ENCODE results near the gene CSNK1A1.

CSNK1A1 gene

DNA sequence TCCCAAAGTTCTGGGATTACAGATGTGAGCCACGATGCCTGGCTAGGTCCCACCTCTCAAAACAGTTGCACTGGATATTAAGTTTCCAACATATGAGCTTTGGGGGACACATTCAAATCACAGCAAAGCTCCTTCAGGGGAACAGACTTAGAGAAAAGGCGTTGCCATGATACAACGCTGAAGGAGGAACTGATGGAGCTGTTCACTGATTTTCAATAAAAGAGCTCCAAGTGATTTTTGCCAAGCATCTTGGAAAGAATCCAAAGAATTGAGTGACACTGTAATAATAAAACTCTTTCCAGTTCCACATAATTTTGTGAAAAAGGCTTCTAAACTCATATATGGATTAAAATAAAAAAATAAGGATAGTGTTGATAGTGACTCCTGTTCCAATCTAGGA is 72.5 kb downstream of the CSNK1A1 start:
- TF ChIP-seq, protein P1, sequence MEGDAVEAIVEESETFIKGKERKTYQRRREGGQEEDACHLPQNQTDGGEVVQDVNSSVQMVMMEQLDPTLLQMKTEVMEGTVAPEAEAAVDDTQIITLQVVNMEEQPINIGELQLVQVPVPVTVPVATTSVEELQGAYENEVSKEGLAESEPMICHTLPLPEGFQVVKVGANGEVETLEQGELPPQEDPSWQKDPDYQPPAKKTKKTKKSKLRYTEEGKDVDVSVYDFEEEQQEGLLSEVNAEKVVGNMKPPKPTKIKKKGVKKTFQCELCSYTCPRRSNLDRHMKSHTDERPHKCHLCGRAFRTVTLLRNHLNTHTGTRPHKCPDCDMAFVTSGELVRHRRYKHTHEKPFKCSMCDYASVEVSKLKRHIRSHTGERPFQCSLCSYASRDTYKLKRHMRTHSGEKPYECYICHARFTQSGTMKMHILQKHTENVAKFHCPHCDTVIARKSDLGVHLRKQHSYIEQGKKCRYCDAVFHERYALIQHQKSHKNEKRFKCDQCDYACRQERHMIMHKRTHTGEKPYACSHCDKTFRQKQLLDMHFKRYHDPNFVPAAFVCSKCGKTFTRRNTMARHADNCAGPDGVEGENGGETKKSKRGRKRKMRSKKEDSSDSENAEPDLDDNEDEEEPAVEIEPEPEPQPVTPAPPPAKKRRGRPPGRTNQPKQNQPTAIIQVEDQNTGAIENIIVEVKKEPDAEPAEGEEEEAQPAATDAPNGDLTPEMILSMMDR (IDR thresholded peaks at IDR 0.05; ENCODE audit: extremely low read depth, missing control alignments), result no peak

DNA sequence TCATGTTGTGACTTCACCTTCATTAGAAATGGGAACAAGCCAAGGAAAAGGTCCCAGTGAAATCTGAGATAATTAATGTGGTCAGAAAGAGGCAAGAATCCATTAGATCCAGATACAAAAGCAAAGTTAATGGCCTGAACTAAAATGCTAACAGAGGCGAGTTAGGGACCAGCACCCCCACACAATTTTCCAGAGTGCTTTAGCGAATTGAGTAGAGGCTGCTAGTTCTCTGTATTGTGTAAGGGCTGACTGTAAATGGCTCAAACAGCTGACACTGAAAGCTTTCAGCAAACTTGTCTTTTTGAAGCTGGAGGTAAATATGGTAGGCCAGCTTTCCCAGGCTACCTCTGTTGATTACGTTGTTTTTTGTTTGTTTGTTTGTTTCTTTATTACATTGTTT is 75.5 kb downstream of the CSNK1A1 start:
- TF ChIP-seq, protein P1 (IDR thresholded peaks at IDR 0.05; ENCODE audit: extremely low read depth, missing control alignments), result no peak

More for the DNA sequence above, 72.5 kb downstream of the CSNK1A1 start:
- no peak for DNase-seq (ENCODE audit: low spot score)

DNA sequence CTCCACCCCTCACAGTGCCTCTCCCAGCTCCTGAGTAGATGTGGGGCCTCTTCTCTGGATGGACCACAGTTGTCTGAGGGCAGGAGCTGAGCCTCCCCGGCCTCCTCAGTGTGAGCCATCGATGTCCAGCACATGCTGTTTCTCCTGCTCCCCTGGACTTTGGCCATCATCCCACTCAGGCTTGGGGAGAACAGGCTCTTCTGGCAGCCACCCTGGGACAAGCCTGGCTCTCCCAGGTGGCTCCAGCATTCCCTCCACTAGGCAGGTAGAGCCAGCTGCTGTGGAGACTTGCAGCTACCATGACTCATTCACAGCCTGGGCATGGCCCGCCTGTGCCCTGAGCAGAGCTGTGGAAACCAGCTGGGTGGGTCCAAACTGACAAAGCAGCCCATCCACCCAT is 77.0 kb downstream of the CSNK1A1 start:
- no peak for DNase-seq (ENCODE audit: low spot score)
- TF ChIP-seq, protein P1 (IDR thresholded peaks at IDR 0.05; ENCODE audit: extremely low read depth, missing control alignments), result no peak

More for the DNA sequence above, 75.5 kb downstream of the CSNK1A1 start:
- DNase-seq (ENCODE audit: low spot score), result no peak

DNA sequence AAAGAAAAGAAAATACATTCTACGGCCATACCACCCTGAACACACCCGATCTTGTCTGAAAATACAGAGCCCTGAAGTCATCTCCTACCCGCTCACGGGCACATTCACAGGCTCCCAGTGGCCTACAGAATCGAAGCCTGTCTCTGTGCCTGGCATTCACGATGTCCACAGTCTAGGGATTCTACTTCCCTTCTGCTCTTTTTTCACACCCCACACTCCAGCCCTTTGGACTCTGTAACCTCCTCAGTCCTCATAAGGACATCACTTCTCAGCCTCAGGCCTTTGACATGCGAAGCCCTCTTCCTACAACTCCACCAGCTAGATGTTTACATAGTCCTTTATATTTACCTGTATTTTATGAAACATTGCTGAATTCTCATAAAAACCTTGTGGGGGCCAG is 77.8 kb downstream of the CSNK1A1 start:
- TF ChIP-seq, protein P1 (IDR thresholded peaks at IDR 0.05; ENCODE audit: extremely low read depth, missing control alignments), result no peak
- DNase-seq (ENCODE audit: low spot score), result no peak

DNA sequence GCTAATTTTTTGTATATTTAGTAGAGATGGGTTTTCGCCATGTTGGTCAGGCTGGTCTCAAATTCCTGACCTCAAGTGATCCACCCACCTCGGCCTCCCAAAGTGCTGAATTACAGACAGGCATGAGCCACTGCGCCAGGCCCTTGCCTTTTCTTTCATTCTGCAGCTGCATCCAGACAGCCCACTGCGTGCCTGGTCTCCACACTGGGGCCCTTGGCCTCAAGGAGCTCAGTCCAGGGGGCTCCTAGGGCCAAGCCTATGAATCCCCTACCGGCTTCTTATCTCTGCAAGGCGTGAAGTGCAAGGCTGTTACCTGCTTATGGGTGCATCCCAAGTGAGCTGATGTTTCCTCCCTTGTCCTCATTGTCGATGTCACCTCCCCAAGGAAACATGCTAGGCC is 78.8 kb downstream of the CSNK1A1 start:
- TF ChIP-seq, protein P1 (IDR thresholded peaks at IDR 0.05; ENCODE audit: extremely low read depth, missing control alignments), result no peak
- no peak for DNase-seq (ENCODE audit: low spot score)

DNA sequence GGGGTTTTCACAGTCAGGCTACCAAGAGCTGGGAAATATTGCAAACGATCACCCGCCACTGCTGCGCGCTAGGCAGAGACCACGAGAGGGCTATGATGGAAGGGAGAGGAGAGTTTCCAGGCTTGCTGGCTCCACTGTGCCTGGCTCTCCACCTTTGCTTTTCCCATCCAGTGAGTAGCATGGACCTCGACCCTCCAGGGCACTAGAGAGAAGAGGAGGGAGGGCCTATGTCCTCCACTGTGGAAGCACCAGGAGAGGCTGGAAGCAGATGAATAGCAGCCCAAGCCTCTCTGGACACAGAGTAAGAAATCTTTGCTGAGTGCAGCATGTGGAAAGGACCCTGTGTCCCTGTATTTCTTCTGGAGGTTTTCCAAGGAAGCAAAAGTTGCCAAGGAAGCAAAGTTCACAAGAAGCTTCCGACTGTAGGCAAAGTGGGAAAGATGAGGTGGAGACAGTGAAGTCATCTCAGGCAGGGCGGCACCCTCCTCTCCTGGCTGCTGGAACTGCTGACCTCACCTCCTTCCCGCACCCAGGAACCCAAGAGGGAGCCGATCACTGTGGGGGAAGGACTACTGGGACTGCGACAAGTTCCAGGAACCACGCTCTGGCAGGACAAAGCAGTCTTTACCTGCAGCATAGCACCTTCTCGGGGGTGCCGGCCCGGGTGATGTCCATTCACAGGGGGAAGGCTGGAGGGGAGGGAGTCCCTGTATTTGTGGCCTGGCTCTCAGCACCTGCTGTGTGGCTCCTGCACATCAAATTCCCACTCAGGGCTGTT is 79.6 kb downstream of the CSNK1A1 start:
- TF ChIP-seq, protein P1 (IDR thresholded peaks at IDR 0.05; ENCODE audit: extremely low read depth, missing control alignments), result no peak
- no peak for DNase-seq (ENCODE audit: low spot score)

DNA sequence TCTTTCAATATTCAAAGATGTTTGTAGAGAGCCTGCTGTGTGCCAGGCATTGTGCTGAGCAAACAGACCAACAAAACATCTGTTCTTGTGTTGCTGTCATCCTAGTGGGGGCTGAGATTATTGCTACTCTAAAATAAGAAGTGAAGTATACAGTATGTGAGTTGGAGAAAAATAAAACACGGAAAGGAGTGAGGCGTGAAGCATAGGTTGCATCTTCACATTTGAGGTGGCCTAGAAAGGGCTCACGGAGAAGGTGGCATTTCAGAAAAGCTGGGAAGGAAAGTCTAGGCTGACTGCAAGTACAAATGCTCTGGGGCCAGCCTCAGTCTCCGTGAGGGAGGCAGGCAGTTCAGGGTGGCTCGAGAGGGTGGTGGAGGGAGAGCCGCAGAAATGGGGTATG is 80.3 kb downstream of the CSNK1A1 start:
- DNase-seq (ENCODE audit: low spot score), result no peak

More for the DNA sequence above, 80.3 kb downstream of the CSNK1A1 start:
- TF ChIP-seq, protein P1 (IDR thresholded peaks at IDR 0.05; ENCODE audit: extremely low read depth, missing control alignments), result no peak
